ENCODE data around the gene RNASE12.
"Not testable (repeated sequence)": the region's sequence is repeated elsewhere in the genome, so short reads cannot be mapped to it uniquely, and the experiment has no call there.

RNASE12 gene

GRCh38 chr14:20603813-20604690 lies 12.9 kb upstream of the RNASE12 start:
- Histone ChIP-seq H3K36me3 (ENCODE audit: control insufficient read depth, insufficient read depth, low read length) (no peaks in the 10 kb centered on the region), H3K9ac (ENCODE audit: low read depth, low read length) (no peak overlapping the region), H3K27me3 (ENCODE audit: control insufficient read depth, insufficient read depth, low read length) (no peaks in the 10 kb centered on the region), H3K4me1 (ENCODE audit: control insufficient read depth, insufficient read depth, low read length) (0 out of 2 replicates have a peak, but pooled peaks cover 3% of the 10 kb centered on the region), H3K4me3 (ENCODE audit: low read depth, low read length) (no peak overlapping the region), H3K9me3 (ENCODE audit: control insufficient read depth, insufficient read depth, low read length) (no peaks in the 10 kb centered on the region), H3K27ac (ENCODE audit: low read depth, low read length) (no peak overlapping the region)

- Histone ChIP-seq H3K4me1 (ENCODE audit: control insufficient read depth, insufficient read depth, low read length) (0 out of 2 replicates have a peak, but pooled peaks cover 3% of the 10 kb centered on the region), H3K27ac (ENCODE audit: low read depth, low read length) (no peak overlapping the region), H3K36me3 (ENCODE audit: control insufficient read depth, insufficient read depth, low read length) (no peaks in the 10 kb centered on the region), H3K9ac (ENCODE audit: low read depth, low read length) (no peak overlapping the region), H3K27me3 (ENCODE audit: control insufficient read depth, insufficient read depth, low read length) (no peaks in the 10 kb centered on the region), H3K9me3 (ENCODE audit: control insufficient read depth, insufficient read depth, low read length) (no peaks in the 10 kb centered on the region), H3K4me3 (ENCODE audit: low read depth, low read length) (no peak overlapping the region)
These were observed 11.4 kb upstream of the RNASE12 start for GRCh38 chr14:20602583-20602982.

GRCh38 chr14:20601522-20601921 lies 10.3 kb upstream of the RNASE12 start:
- Histone ChIP-seq H3K4me1 (ENCODE audit: control insufficient read depth, insufficient read depth, low read length) (0 out of 2 replicates have a peak, but pooled peaks cover 1% of the 10 kb centered on the region), H3K27me3 (ENCODE audit: control insufficient read depth, insufficient read depth, low read length) (no peaks in the 10 kb centered on the region), H3K9ac (ENCODE audit: low read depth, low read length) (no peak overlapping the region), H3K36me3 (ENCODE audit: control insufficient read depth, insufficient read depth, low read length) (no peaks in the 10 kb centered on the region), H3K27ac (ENCODE audit: low read depth, low read length) (no peak overlapping the region), H3K4me3 (ENCODE audit: low read depth, low read length) (no peak overlapping the region), H3K9me3 (ENCODE audit: control insufficient read depth, insufficient read depth, low read length) (no peaks in the 10 kb centered on the region)

GRCh38 chr14:20597108-20597507 lies 5.9 kb upstream of the RNASE12 start:
- no peaks in the 10 kb centered on the region for H3K4me1 ChIP-seq (ENCODE audit: control insufficient read depth, insufficient read depth, low read length)
- H3K36me3 ChIP-seq (ENCODE audit: control insufficient read depth, insufficient read depth, low read length) = no peaks in the 10 kb centered on the region
- no peak overlapping the region for H3K4me3 ChIP-seq (ENCODE audit: low read depth, low read length)
- no peak overlapping the region for H3K9ac ChIP-seq (ENCODE audit: low read depth, low read length)
- no peak overlapping the region for H3K27ac ChIP-seq (ENCODE audit: low read depth, low read length)
- H3K27me3 ChIP-seq (ENCODE audit: control insufficient read depth, insufficient read depth, low read length) = no peaks in the 10 kb centered on the region
- no peaks in the 10 kb centered on the region for H3K9me3 ChIP-seq (ENCODE audit: control insufficient read depth, insufficient read depth, low read length)

- H3K9ac ChIP-seq (ENCODE audit: low read depth, low read length); H3K27me3 ChIP-seq (ENCODE audit: control insufficient read depth, insufficient read depth, low read length); H3K4me3 ChIP-seq (ENCODE audit: low read depth, low read length); H3K36me3 ChIP-seq (ENCODE audit: control insufficient read depth, insufficient read depth, low read length); H3K27ac ChIP-seq (ENCODE audit: low read depth, low read length); H3K4me1 ChIP-seq (ENCODE audit: control insufficient read depth, insufficient read depth, low read length); H3K9me3 ChIP-seq (ENCODE audit: control insufficient read depth, insufficient read depth, low read length): not testable (repeated sequence)
These were observed 4.5 kb upstream of the RNASE12 start for GRCh38 chr14:20595726-20596125.

- H3K27me3 ChIP-seq (ENCODE audit: control insufficient read depth, insufficient read depth, low read length) = no peaks in the 10 kb centered on the region
- H3K36me3 ChIP-seq (ENCODE audit: control insufficient read depth, insufficient read depth, low read length) = no peaks in the 10 kb centered on the region
- no peak overlapping the region for H3K9ac ChIP-seq (ENCODE audit: low read depth, low read length)
- no peaks in the 10 kb centered on the region for H3K4me1 ChIP-seq (ENCODE audit: control insufficient read depth, insufficient read depth, low read length)
- no peak overlapping the region for H3K27ac ChIP-seq (ENCODE audit: low read depth, low read length)
- no peaks in the 10 kb centered on the region for H3K9me3 ChIP-seq (ENCODE audit: control insufficient read depth, insufficient read depth, low read length)
- no peak overlapping the region for H3K4me3 ChIP-seq (ENCODE audit: low read depth, low read length)
These were observed 1.4 kb upstream of the RNASE12 start for GRCh38 chr14:20592574-20592973.

- Histone ChIP-seq H3K9me3 (ENCODE audit: control insufficient read depth, insufficient read depth, low read length) (no peaks in the 10 kb centered on the region), H3K4me1 (ENCODE audit: control insufficient read depth, insufficient read depth, low read length) (peaks cover 20% of the 10 kb centered on the region), H3K4me3 (ENCODE audit: low read depth, low read length) (no peak within 1 kb of the TSS), H3K27me3 (ENCODE audit: control insufficient read depth, insufficient read depth, low read length) (no peaks in the 10 kb centered on the region), H3K36me3 (ENCODE audit: control insufficient read depth, insufficient read depth, low read length) (no peaks in the 10 kb centered on the region), H3K27ac (ENCODE audit: low read depth, low read length) (no peak within 1 kb of the TSS), H3K9ac (ENCODE audit: low read depth, low read length) (no peak within 1 kb of the TSS)
These were observed 3.6 kb downstream of the RNASE12 start, which contains the start of gene RNASE11 for GRCh38 chr14:20587489-20588154. Gene RNASE11, minus strand, starts transcription at chr14:20588001.

GRCh38 chr14:20583908-20584307 lies 7.3 kb downstream of the RNASE12 start:
- Histone ChIP-seq H3K4me1 (ENCODE audit: control insufficient read depth, insufficient read depth, low read length) (peaks cover 40% of the 10 kb centered on the region), H3K27ac (ENCODE audit: low read depth, low read length) (no peak overlapping the region), H3K27me3 (ENCODE audit: control insufficient read depth, insufficient read depth, low read length) (no peaks in the 10 kb centered on the region), H3K4me3 (ENCODE audit: low read depth, low read length) (no peak overlapping the region), H3K9me3 (ENCODE audit: control insufficient read depth, insufficient read depth, low read length) (no peaks in the 10 kb centered on the region), H3K9ac (ENCODE audit: low read depth, low read length) (no peak overlapping the region), H3K36me3 (ENCODE audit: control insufficient read depth, insufficient read depth, low read length) (no peaks in the 10 kb centered on the region)

GRCh38 chr14:20583142-20583541 lies 8.0 kb downstream of the RNASE12 start:
- no peak overlapping the region for H3K9ac ChIP-seq (ENCODE audit: low read depth, low read length)
- H3K4me1 ChIP-seq (ENCODE audit: control insufficient read depth, insufficient read depth, low read length) = peaks cover 46% of the 10 kb centered on the region
- no peak overlapping the region for H3K4me3 ChIP-seq (ENCODE audit: low read depth, low read length)
- H3K9me3 ChIP-seq (ENCODE audit: control insufficient read depth, insufficient read depth, low read length) = no peaks in the 10 kb centered on the region
- H3K27ac ChIP-seq (ENCODE audit: low read depth, low read length) = peak overlapping the region; percentile 63
- no peaks in the 10 kb centered on the region for H3K36me3 ChIP-seq (ENCODE audit: control insufficient read depth, insufficient read depth, low read length)
- H3K27me3 ChIP-seq (ENCODE audit: control insufficient read depth, insufficient read depth, low read length) = no peaks in the 10 kb centered on the region

GRCh38 chr14:20580242-20580641 lies 10.9 kb downstream of the RNASE12 start:
- H3K4me1 ChIP-seq (ENCODE audit: control insufficient read depth, insufficient read depth, low read length) = peaks cover 55% of the 10 kb centered on the region
- no peaks in the 10 kb centered on the region for H3K36me3 ChIP-seq (ENCODE audit: control insufficient read depth, insufficient read depth, low read length)
- H3K9ac ChIP-seq (ENCODE audit: low read depth, low read length) = no peak overlapping the region
- H3K4me3 ChIP-seq (ENCODE audit: low read depth, low read length) = no peak overlapping the region
- no peaks in the 10 kb centered on the region for H3K27me3 ChIP-seq (ENCODE audit: control insufficient read depth, insufficient read depth, low read length)
- no peaks in the 10 kb centered on the region for H3K9me3 ChIP-seq (ENCODE audit: control insufficient read depth, insufficient read depth, low read length)
- H3K27ac ChIP-seq (ENCODE audit: low read depth, low read length) = peak overlapping the region; percentile 34

All from HUES48 (cell line).